Keratinocyte (primary cell): ENCODE data around the gene CFAP43. TPM values are rescaled to one million over a fixed set of nuclear protein-coding genes. Genes with fewer than 3 reads are reported as not detected.
A peak's percentile ranks its signal among the peaks of the same experiment; 100 is the strongest.

Experiments
- DNase-seq: peaks from one replicate; pipeline ENCODE4 v3.0.0-alpha.2; 2011; ENCODE audit warnings: low read depth, missing footprints, low spot score
- FAIRE-seq: peaks from 2 replicates; lab custom pipeline; 2011; peaks lifted over from hg19 to GRCh38; lab: Jason Lieb, UNC
- H2AFZ ChIP-seq: 2 replicates; pipeline ENCODE4 v1.6.0; 2012; ENCODE audit warnings: low read length, control low read depth, inconsistent platforms; ENCODE audit not compliant: control insufficient read depth
- H3K27ac ChIP-seq: 2 replicates; pipeline ENCODE4 v1.5.1; 2011; ENCODE audit warnings: low read length; ENCODE audit not compliant: control insufficient read depth, insufficient read depth
- H3K27me3 ChIP-seq: 3 replicates; pipeline ENCODE4 v1.6.0; 2011; ENCODE audit warnings: low read length; ENCODE audit not compliant: control insufficient read depth, insufficient read depth; ENCODE audit errors: extremely low read depth
- H3K36me3 ChIP-seq, 2 experiments: 2 replicates in 1 of 2; 3 replicates in 1 of 2; pipeline ENCODE4 v1.5.1; 2011; ENCODE audit warnings: low read length in 2 of 2, mild to moderate bottlenecking in 1 of 2; ENCODE audit not compliant: control insufficient read depth in 2 of 2, insufficient read depth in 2 of 2; ENCODE audit errors: extremely low read depth in 1 of 2
- H3K4me1 ChIP-seq: 3 replicates; pipeline ENCODE4 v1.5.1; 2011; ENCODE audit warnings: low read length; ENCODE audit not compliant: control insufficient read depth, insufficient read depth; ENCODE audit errors: extremely low read depth
- H3K4me2 ChIP-seq: 3 replicates; pipeline ENCODE4 v1.6.0; 2011; ENCODE audit warnings: low read depth, low read length; ENCODE audit not compliant: control insufficient read depth, insufficient read depth; ENCODE audit errors: extremely low read depth
- H3K4me3 ChIP-seq, 3 experiments: fragments of 200-600 bp in 1 of 3; sonication (generic) in 1 of 3; 2 replicates in 2 of 3; 3 replicates in 1 of 3; pipeline ENCODE4 v1.5.1; 2011 to 2016; ENCODE audit warnings: low read length in 3 of 3, mild to moderate bottlenecking in 3 of 3, control low read depth in 2 of 3, inconsistent platforms in 1 of 3, low read depth in 1 of 3, mixed read lengths in 1 of 3, mixed run types in 1 of 3, moderate library complexity in 1 of 3; ENCODE audit not compliant: control insufficient read depth in 2 of 3, insufficient read depth in 2 of 3; ENCODE audit errors: extremely low read depth in 1 of 3
- H3K79me2 ChIP-seq: 2 replicates; pipeline ENCODE4 v1.6.0; 2012; ENCODE audit warnings: low read length; ENCODE audit not compliant: control insufficient read depth, insufficient read depth
- H3K9ac ChIP-seq: 3 replicates; pipeline ENCODE4 v1.6.0; 2011; ENCODE audit warnings: low read length; ENCODE audit not compliant: control insufficient read depth, insufficient read depth; ENCODE audit errors: extremely low read depth
- H3K9me1 ChIP-seq: 3 replicates; pipeline ENCODE4 v1.6.0; 2011; ENCODE audit warnings: low read length; ENCODE audit not compliant: control insufficient read depth, insufficient read depth; ENCODE audit errors: extremely low read depth
- H3K9me3 ChIP-seq: 2 replicates; pipeline ENCODE4 v1.5.1; 2012; ENCODE audit warnings: low read depth, low read length; ENCODE audit not compliant: control insufficient read depth
- H4K20me1 ChIP-seq: 3 replicates; pipeline ENCODE4 v1.6.0; 2011; ENCODE audit warnings: low read length; ENCODE audit not compliant: control insufficient read depth, insufficient read depth; ENCODE audit errors: extremely low read depth
- EZH2 ChIP-seq: IDR thresholded peaks from one replicate; pipeline ENCODE4 v1.6.1; 2012; ENCODE audit warnings: inconsistent platforms, mild to moderate bottlenecking, low read length, moderate library complexity
- dilution Hi-C: fragments of 300-500 bp; cut with MboI; formaldehyde crosslinking; loops from one replicate; pipeline ENCODE4 v1.7.0; 2020; ENCODE audit warnings: low sequenced_read_pairs; ENCODE audit not compliant: extremely low pct_ligation_motif_present
- polyA plus RNA-seq, 5 experiments: library from polyadenylated mRNA; depleted of rRNA in 3 of 5; stranded (reverse) in 3 of 5; stranded (forward) in 1 of 5; unstranded in 1 of 5; fragments of >200 nt; gene quantifications; 1 replicate in 1 of 5; 2 replicates in 3 of 5; 3 replicates in 1 of 5; pipeline versions ENCODE4 v1.2.1 to v1.2.3, GENCODE V29; 2011 to 2012; ENCODE audit warnings: missing spikeins in 2 of 5, low read depth in 1 of 5, low replicate concordance in 1 of 5
- TF ChIP-seq, protein P1 (sequence below), 3 experiments: IDR thresholded peaks in 1 of 3; conservative IDR thresholded peaks in 1 of 3; optimal IDR thresholded peaks in 1 of 3; 2 replicates in 2 of 3; 3 replicates in 1 of 3; pipeline versions ENCODE3 to v1.5.1; 2011; ENCODE audit warnings: low read length in 3 of 3, mild to moderate bottlenecking in 3 of 3, moderate library complexity in 2 of 3, control low read depth in 1 of 3, inconsistent platforms in 1 of 3; ENCODE audit not compliant: insufficient read depth in 2 of 3; ENCODE audit errors: extremely low read depth in 1 of 3

The CFAP43 gene
- polyA plus RNA-seq, 1 donor (not counting 4 experiments of a cell fraction or from before 2014, with no cell fraction given), result 0.25 TPM

DNA sequence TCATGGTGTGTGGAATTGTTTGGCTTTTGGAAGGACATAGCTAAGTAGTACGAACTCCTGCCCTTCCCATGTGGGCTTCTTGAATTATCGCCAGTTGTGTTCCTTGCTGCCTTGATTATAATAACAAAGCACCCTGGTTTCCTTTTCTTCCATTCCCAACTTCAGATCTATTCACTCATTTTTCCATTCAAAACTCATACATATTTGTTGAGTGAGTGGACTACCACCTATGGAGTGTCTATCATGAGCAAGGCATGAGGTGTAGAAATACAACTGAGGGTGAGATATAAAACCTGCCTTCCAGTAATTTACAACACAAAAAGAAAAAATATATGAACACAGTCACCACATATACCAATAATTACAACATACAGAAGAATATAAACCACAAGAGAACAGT, 141.6 kb downstream of the CFAP43 start:
- DNase-seq (no peak), FAIRE-seq (peak; percentile 96)
- H3K4me2 ChIP-seq, result peak overlapping the region; percentile 61
- H3K36me3 ChIP-seq, result no peaks in the 10 kb centered on the region
- H3K27me3 ChIP-seq, result no peaks in the 10 kb centered on the region
- peaks cover 12% of the 10 kb centered on the region for H3K9me3 ChIP-seq
- H3K9ac ChIP-seq, result peak overlapping the region; percentile 62
- no peak overlapping the region for H2AFZ ChIP-seq
- H3K9me1 ChIP-seq, result no peaks in the 10 kb centered on the region
- H4K20me1 ChIP-seq, result no peaks in the 10 kb centered on the region
- H3K4me1 ChIP-seq, result peaks cover 55% of the 10 kb centered on the region
- H3K27ac ChIP-seq, result peak overlapping the region; percentile 95
- dilution Hi-C loops, result no loop called here
- H3K79me2 ChIP-seq, result no peaks in the 10 kb centered on the region
- TF ChIP-seq, protein P1, sequence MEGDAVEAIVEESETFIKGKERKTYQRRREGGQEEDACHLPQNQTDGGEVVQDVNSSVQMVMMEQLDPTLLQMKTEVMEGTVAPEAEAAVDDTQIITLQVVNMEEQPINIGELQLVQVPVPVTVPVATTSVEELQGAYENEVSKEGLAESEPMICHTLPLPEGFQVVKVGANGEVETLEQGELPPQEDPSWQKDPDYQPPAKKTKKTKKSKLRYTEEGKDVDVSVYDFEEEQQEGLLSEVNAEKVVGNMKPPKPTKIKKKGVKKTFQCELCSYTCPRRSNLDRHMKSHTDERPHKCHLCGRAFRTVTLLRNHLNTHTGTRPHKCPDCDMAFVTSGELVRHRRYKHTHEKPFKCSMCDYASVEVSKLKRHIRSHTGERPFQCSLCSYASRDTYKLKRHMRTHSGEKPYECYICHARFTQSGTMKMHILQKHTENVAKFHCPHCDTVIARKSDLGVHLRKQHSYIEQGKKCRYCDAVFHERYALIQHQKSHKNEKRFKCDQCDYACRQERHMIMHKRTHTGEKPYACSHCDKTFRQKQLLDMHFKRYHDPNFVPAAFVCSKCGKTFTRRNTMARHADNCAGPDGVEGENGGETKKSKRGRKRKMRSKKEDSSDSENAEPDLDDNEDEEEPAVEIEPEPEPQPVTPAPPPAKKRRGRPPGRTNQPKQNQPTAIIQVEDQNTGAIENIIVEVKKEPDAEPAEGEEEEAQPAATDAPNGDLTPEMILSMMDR (optimal IDR thresholded peaks at IDR 0.05 in 1 of 3, IDR thresholded peaks at IDR 0.05 in 1 of 3, conservative IDR thresholded peaks at IDR 0.05 in 1 of 3; ENCODE audit: extremely low read depth in 1 of 3, insufficient read depth in 2 of 3, low read length in 3 of 3), result no peak
- TF ChIP-seq EZH2, result no peak
- no peak overlapping the region for H3K4me3 ChIP-seq

DNA sequence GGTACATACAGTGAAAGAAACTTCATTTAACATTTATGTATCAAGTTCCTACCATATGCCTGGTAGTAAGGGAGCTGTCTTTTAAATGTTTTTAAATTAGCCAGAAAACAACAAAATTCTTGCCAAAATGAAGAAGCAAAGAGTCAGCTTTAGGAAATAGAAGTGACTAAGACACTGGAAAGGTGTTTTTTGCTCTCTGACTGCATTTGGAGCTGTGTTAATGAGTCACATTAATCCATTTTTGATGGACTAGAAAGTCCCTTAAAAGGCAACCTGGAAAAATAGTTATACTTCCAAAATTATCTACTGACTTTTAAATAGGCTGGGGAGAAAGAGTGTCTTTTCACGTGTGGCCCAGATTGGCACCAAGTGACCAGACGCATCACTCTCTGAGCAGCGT, 142.5 kb downstream of the CFAP43 start:
- TF ChIP-seq, protein P1 (optimal IDR thresholded peaks at IDR 0.05 in 1 of 3, IDR thresholded peaks at IDR 0.05 in 1 of 3, conservative IDR thresholded peaks at IDR 0.05 in 1 of 3; ENCODE audit: extremely low read depth in 1 of 3, insufficient read depth in 2 of 3, low read length in 3 of 3), result no peak
- TF ChIP-seq EZH2, result no peak
- DNase-seq, result no peak

More for the DNA sequence above, 142.5 kb downstream of the CFAP43 start:
- Histone ChIP-seq H3K9me3 (peaks cover 10% of the 10 kb centered on the region), H3K9me1 (no peaks in the 10 kb centered on the region), H3K4me1 (peaks cover 55% of the 10 kb centered on the region), H3K9ac (peak overlapping the region; percentile 61), H3K27ac (peak overlapping the region; percentile 95), H3K36me3 (peaks cover 0 to 1% of the 10 kb centered on the region in 2 experiments), H3K27me3 (no peaks in the 10 kb centered on the region), H4K20me1 (no peaks in the 10 kb centered on the region), H3K79me2 (peaks cover 10% of the 10 kb centered on the region), H2AFZ (peak overlapping the region; percentile 14), H3K4me3 (peak overlapping the region in 1 of 3 experiments; percentile 22), H3K4me2 (peak overlapping the region; percentile 61)
- FAIRE-seq, result peak; percentile 84
- dilution Hi-C loops, result no loop called here
